GM10248 (cell line): ENCODE data around the gene CD109.
"Not testable (repeated sequence)": the region's sequence is repeated elsewhere in the genome, so short reads cannot be mapped to it uniquely, and the experiment has no call there.

Experiments used
- CTCF ChIA-PET: fragments of 300-600 bp; sonication (Branson Sonifier 250); formaldehyde crosslinking; extraction: SDS; loops from one replicate; lab custom pipeline; 2021; ENCODE audit warnings: antibody characterized with exemption; lab: Yijun Ruan, JAX
- POLR2A ChIA-PET: fragments of 350-650 bp; sonication (Branson Sonifier 250); formaldehyde crosslinking; extraction: SDS; loops from one replicate; lab custom pipeline; 2020; ENCODE audit warnings: antibody characterized with exemption; lab: Yijun Ruan, JAX
- DNase-seq: peaks from one replicate; pipeline ENCODE4 v3.0.0; 2012; ENCODE audit errors: extremely low spot score
- CTCF ChIP-seq: IDR thresholded peaks from 2 replicates; pipeline ENCODE4 v1.5.1; 2012; ENCODE audit warnings: mild to moderate bottlenecking, low read depth; ENCODE audit errors: extremely low read depth, missing control alignments, control extremely low read depth

The CD109 gene

GRCh38 chr6:73667798-73668197, 28.2 kb upstream of the CD109 start:
- CTCF ChIA-PET, result interaction anchor here (4.5 kb wide), 1 partner anchor 8 kb away, joined by 31 read pairs; no protein-coding TSS in a partner anchor
- TF ChIP-seq CTCF, result no peak
- POLR2A ChIA-PET, result no interaction called here
- DNase-seq, result no peak

GRCh38 chr6:73669005-73669404, 27.0 kb upstream of the CD109 start:
- CTCF ChIA-PET, result interaction anchor here (2.6 kb wide), 1 partner anchor 64 kb away, joined by 16 read pairs; no protein-coding TSS in a partner anchor
- no peak for TF ChIP-seq CTCF
- DNase-seq, result no peak
- POLR2A ChIA-PET, result no interaction called here

GRCh38 chr6:73671911-73672685, 23.9 kb upstream of the CD109 start:
- no peak for DNase-seq
- ChIA-PET POLR2A (no interaction called here), CTCF (interaction anchor here (0.8 to 11.1 kb wide), 7 partner anchors 9 to 67 kb away, joined by 3 to 154 read pairs (median 4); no protein-coding TSS in a partner anchor)
- TF ChIP-seq CTCF, result no peak

GRCh38 chr6:73675466-73676098, 20.4 kb upstream of the CD109 start:
- DNase-seq, result peak; percentile 71
- ChIA-PET CTCF (interaction anchor here (0.9 to 11.1 kb wide), 23 partner anchors 10 to 1536 kb away, joined by 3 to 154 read pairs (median 5); partner anchors contain the start of gene SLC17A5), POLR2A (no interaction called here)
- peak; percentile 87 for TF ChIP-seq CTCF

- POLR2A ChIA-PET, result no interaction called here
Measured at GRCh38 chr6:73679009-73679408, 17.0 kb upstream of the CD109 start.

GRCh38 chr6:73679846-73680245, 16.2 kb upstream of the CD109 start:
- POLR2A ChIA-PET, DNase-seq: not testable (repeated sequence)
- CTCF ChIA-PET, result interaction anchor here (1.0 to 11.1 kb wide), 4 partner anchors 9 to 50 kb away, joined by 3 to 154 read pairs (median 4); no protein-coding TSS in a partner anchor

More at GRCh38 chr6:73679009-73679408, 17.0 kb upstream of the CD109 start:
- CTCF ChIA-PET, result interaction anchor here (1.0 to 11.1 kb wide), 5 partner anchors 9 to 1530 kb away, joined by 3 to 154 read pairs (median 4); no protein-coding TSS in a partner anchor
- no peak for DNase-seq
- TF ChIP-seq CTCF, result no peak
